Measurements from ENCODE around the gene RNF130. TPM values are rescaled to one million over a fixed set of nuclear protein-coding genes. Genes with fewer than 3 reads are reported as not detected.

The RNF130 gene
- total and polyA plus RNA-seq, 2 of the 13 experiments (the other 11 are each of a cell fraction or from before 2014, with no cell fraction given), result 28.2 to 28.3 TPM

DNA sequence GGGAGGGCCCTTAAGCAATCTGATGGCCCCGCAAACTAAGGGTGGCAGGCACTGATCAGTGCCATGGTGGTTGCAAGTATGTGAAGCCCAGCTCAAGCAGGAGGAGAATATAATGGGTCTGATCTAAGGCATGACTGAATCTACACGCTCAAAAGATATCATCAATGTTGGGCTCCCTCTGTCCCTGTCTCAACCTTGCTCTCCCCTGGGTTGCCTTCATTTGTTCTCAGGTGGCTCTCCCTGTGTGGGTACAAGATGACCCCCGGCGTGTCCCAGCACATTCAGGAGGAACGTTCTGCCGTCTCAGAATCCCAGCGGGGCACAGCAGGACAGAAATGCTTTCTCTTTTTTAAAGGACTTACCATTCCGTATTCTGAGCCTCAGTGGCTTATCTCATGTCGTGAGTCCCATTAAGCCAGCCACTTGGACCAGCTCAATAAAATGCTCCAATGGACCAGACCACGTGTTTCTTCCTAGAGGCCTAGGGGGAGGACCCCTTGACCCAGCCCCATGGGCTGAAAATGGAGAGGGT is 12.0 kb upstream of the RNF130 start:
- Histone ChIP-seq H3K4me1 (ENCODE audit: insufficient read depth, low read length) (peaks cover 30% of the 10 kb centered on the region), H3K27me3 (ENCODE audit: control insufficient read depth in 1 of 2, insufficient read depth in 2 of 2, low read length in 2 of 2) (peaks cover 5 to 43% of the 10 kb centered on the region in 2 experiments; a peak in 3 of 5 replicates), H3K9ac (ENCODE audit: insufficient read depth, low read depth, low read length) (no peak overlapping the region), H2AFZ (ENCODE audit: low read length) (no peak overlapping the region), H3K9me3 (ENCODE audit: low read length) (no peaks in the 10 kb centered on the region), H4K20me1 (ENCODE audit: insufficient read depth, low read length) (no peaks in the 10 kb centered on the region), H3K4me3 (replicated peaks in 1 of 3; ENCODE audit: insufficient read depth in 1 of 3, low read depth in 2 of 3, low read length in 3 of 3) (no peak overlapping the region), H3K79me2 (ENCODE audit: insufficient read depth, low read length) (no peaks in the 10 kb centered on the region), H3K36me3 (replicated peaks in 1 of 2; ENCODE audit: control insufficient read depth in 1 of 2, insufficient read depth in 2 of 2, low read length in 2 of 2) (no peaks in the 10 kb centered on the region), H3K27ac (ENCODE audit: extremely low read length, insufficient read depth, low read length) (no peak overlapping the region), H3K4me2 (ENCODE audit: low read depth, low read length) (no peak overlapping the region)
- FAIRE-seq (no peak), DNase-seq (ENCODE audit: low spot score) (no peak), ATAC-seq (no peak)
- TF ChIP-seq POLR2AphosphoS5 (IDR thresholded peaks at IDR 0.05; ENCODE audit: low read depth, low read length), result no peak
- TF ChIP-seq, protein P1, sequence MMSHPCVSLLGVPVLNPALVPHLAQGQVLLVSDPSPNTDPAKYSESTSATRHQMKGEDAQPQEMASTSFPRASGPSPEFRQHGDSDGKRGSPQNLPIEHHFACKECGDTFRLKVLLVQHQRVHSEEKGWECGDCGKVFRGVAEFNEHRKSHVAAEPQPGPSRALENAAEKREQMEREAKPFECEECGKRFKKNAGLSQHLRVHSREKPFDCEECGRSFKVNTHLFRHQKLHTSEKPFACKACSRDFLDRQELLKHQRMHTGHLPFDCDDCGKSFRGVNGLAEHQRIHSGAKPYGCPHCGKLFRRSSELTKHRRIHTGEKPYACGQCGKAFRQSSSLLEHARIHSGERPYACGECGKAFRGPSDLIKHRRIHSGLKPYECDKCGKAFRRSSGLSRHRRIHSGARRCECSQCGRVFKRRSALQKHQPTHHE (CRISPR knock-in tag; IDR thresholded peaks at IDR 0.05; ENCODE audit: borderline replicate concordance), result no peak
- no peak for TF ChIP-seq TOE1 (CRISPR knock-in tag; IDR thresholded peaks at IDR 0.05)
- TF ChIP-seq JUND (CRISPR knock-in tag; IDR thresholded peaks at IDR 0.05), result no peak
- TF ChIP-seq ZSCAN12 (CRISPR knock-in tag; IDR thresholded peaks at IDR 0.05), result no peak
- CTCF ChIA-PET (ENCODE audit: low intra/inter-chr PET ratio, low total read pairs), result no interaction called here
- in situ Hi-C loops (cut with HindIII; ENCODE audit: extremely low pct_ligation_motif_present, low pct_unique_long_range_greater_than_20kb), result loop anchor here (25.0 kb wide), 1 partner anchor 321 kb away; no protein-coding TSS in a partner anchor
- intact Hi-C loops (cut with micrococcal nuclease; ENCODE audit: unreplicated experiment), result no loop called here
- no TSS peak for BruUV-seq (replicated peaks)
- 64% methylated on average over 10 of the region's 10 CpGs for WGBS (ENCODE audit: low lambda C conversion rate)
- POLR2A ChIA-PET, result no interaction called here

DNA sequence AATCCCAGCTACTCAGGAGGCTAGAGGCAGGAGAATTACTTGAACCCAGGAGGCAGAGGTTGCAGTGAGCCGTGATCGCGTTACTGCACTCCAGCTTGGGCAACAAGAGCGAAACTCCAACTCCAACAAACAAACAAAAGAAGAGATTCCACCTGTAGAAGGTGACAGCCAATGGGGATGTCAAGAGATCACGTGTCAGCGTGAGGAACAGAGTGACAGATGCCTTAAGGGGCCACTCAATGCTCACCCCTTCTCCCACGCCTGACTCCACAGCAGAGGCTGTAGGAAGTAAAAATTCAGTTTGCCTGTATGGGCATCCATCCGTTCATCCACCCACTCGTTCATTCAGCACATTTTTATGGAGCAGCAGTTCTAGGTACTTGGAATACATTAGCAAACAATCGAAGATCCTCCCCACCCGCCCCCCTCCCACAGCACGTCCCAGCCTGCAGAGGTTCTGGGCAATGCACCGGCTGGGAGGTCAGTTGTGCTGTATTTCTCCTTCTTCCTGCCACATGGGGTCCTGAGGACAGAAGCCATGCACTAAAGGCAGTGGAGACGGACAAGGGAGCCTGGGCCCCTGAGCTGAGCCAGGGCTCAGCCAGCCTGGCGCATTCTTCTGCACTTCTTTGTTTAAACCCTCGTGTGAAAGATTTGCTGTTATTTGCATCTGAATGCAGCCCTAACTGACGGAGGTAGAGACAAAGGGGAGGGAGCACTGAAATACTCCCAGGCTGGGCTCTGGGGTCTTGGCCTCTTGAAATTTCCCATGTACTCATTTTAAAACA is 11.3 kb upstream of the RNF130 start:
- WGBS (ENCODE audit: low lambda C conversion rate), result 43% methylated on average over 17 of the region's 17 CpGs
- in situ Hi-C loops (cut with HindIII; ENCODE audit: extremely low pct_ligation_motif_present, low pct_unique_long_range_greater_than_20kb) (loop anchor here (25.0 kb wide), 1 partner anchor 321 kb away; no protein-coding TSS in a partner anchor), intact Hi-C loops (cut with micrococcal nuclease; ENCODE audit: unreplicated experiment) (no loop called here)
- H3K9me3 ChIP-seq (ENCODE audit: low read length), result no peaks in the 10 kb centered on the region
- ATAC-seq, result no peak
- no peak for TF ChIP-seq ZMAT3 (CRISPR knock-in tag; conservative IDR thresholded peaks at IDR 0.05)
- TF ChIP-seq, protein P2, sequence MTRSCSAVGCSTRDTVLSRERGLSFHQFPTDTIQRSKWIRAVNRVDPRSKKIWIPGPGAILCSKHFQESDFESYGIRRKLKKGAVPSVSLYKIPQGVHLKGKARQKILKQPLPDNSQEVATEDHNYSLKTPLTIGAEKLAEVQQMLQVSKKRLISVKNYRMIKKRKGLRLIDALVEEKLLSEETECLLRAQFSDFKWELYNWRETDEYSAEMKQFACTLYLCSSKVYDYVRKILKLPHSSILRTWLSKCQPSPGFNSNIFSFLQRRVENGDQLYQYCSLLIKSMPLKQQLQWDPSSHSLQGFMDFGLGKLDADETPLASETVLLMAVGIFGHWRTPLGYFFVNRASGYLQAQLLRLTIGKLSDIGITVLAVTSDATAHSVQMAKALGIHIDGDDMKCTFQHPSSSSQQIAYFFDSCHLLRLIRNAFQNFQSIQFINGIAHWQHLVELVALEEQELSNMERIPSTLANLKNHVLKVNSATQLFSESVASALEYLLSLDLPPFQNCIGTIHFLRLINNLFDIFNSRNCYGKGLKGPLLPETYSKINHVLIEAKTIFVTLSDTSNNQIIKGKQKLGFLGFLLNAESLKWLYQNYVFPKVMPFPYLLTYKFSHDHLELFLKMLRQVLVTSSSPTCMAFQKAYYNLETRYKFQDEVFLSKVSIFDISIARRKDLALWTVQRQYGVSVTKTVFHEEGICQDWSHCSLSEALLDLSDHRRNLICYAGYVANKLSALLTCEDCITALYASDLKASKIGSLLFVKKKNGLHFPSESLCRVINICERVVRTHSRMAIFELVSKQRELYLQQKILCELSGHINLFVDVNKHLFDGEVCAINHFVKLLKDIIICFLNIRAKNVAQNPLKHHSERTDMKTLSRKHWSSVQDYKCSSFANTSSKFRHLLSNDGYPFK (CRISPR knock-in tag; IDR thresholded peaks at IDR 0.05; ENCODE audit: borderline replicate concordance), result no peak
- H2AFZ ChIP-seq (ENCODE audit: low read length), result no peak overlapping the region
- no peaks in the 10 kb centered on the region for H3K79me2 ChIP-seq (ENCODE audit: insufficient read depth, low read length)
- CTCF ChIA-PET (ENCODE audit: low intra/inter-chr PET ratio, low total read pairs), result no interaction called here
- no TSS peak for BruUV-seq (replicated peaks)
- POLR2A ChIA-PET, result no interaction called here
- no peak overlapping the region for H3K27ac ChIP-seq (ENCODE audit: extremely low read length, insufficient read depth, low read length)
- H3K4me1 ChIP-seq (ENCODE audit: insufficient read depth, low read length), result peaks cover 30% of the 10 kb centered on the region
- H3K4me3 ChIP-seq (replicated peaks in 1 of 3; ENCODE audit: insufficient read depth in 1 of 3, low read depth in 2 of 3, low read length in 3 of 3), result no peak overlapping the region
- no peak overlapping the region for H3K9ac ChIP-seq (ENCODE audit: insufficient read depth, low read depth, low read length)
- no peak for FAIRE-seq
- H3K36me3 ChIP-seq (replicated peaks in 1 of 2; ENCODE audit: control insufficient read depth in 1 of 2, insufficient read depth in 2 of 2, low read length in 2 of 2), result no peaks in the 10 kb centered on the region
- no peak overlapping the region for H3K4me2 ChIP-seq (ENCODE audit: low read depth, low read length)
- no peaks in the 10 kb centered on the region for H4K20me1 ChIP-seq (ENCODE audit: insufficient read depth, low read length)
- peaks cover 7 to 43% of the 10 kb centered on the region in 2 experiments; a peak in 3 of 5 replicates for H3K27me3 ChIP-seq (ENCODE audit: control insufficient read depth in 1 of 2, insufficient read depth in 2 of 2, low read length in 2 of 2)
- no peak for DNase-seq (ENCODE audit: low spot score)
